Panc1 (cell line): ENCODE data around the gene FRY. TPM values are rescaled to one million over a fixed set of nuclear protein-coding genes. Genes with fewer than 3 reads are reported as not detected.

ENCODE experiments used
- ATAC-seq: fragments of 200-7000 bp; cut with Tn5 transposase; 2 replicates; pipeline ENCODE4 v1.9.1; 2020; ENCODE audit warnings: mild to moderate bottlenecking, moderate library complexity
- BruUV-seq: library from RNA; stranded (reverse); fragments of 400-500 nt; replicated peaks from 2 replicates; lab custom pipeline; 2021; lab: Mats Ljungman, UMichigan
- CTCF ChIA-PET: fragments of 300-600 bp; sonication (Branson Sonifier 250); formaldehyde crosslinking; loops from one replicate; lab custom pipeline; 2022; ENCODE audit warnings: antibody characterized with exemption; lab: Charles Lee
- POLR2A ChIA-PET: fragments of 300-600 bp; sonication (Branson Sonifier 250); formaldehyde crosslinking; loops from one replicate; lab custom pipeline; 2022; ENCODE audit warnings: antibody characterized with exemption; lab: Charles Lee
- DNase-seq: peaks from one replicate; pipeline ENCODE4 v3.0.0-alpha.2; 2010; ENCODE audit warnings: low read depth, low spot score
- H3K27ac ChIP-seq: 2 replicates; pipeline ENCODE4 v1.5.1; 2011; ENCODE audit warnings: mild to moderate bottlenecking, low read length, inconsistent platforms
- H3K27me3 ChIP-seq: fragments of 200-500 bp; sonication (Bioruptor generic); 2 replicates; pipeline ENCODE4 v1.6.0; 2014; ENCODE audit warnings: low read length, inconsistent platforms; ENCODE audit not compliant: control insufficient read depth, insufficient read depth
- H3K36me3 ChIP-seq: fragments of 200-500 bp; sonication (Bioruptor generic); 2 replicates; pipeline ENCODE4 v1.5.1; 2014; ENCODE audit warnings: inconsistent platforms, mild to moderate bottlenecking, low read length, moderate library complexity; ENCODE audit not compliant: control insufficient read depth, insufficient read depth
- H3K4me1 ChIP-seq: 2 replicates; pipeline ENCODE4 v1.5.1; 2011; ENCODE audit warnings: inconsistent platforms, mild to moderate bottlenecking, low read length, moderate library complexity; ENCODE audit not compliant: control insufficient read depth, insufficient read depth
- H3K4me3 ChIP-seq, 2 experiments: 2 replicates each; pipeline ENCODE4 v1.5.1; 2011 to 2012; ENCODE audit warnings: low read depth in 2 of 2, low read length in 2 of 2, mild to moderate bottlenecking in 2 of 2, inconsistent platforms in 1 of 2, moderate library complexity in 1 of 2
- H3K9me3 ChIP-seq: fragments of 200-500 bp; sonication (Bioruptor generic); 2 replicates; pipeline ENCODE4 v1.5.1; 2014; ENCODE audit warnings: low read depth, mild to moderate bottlenecking, inconsistent platforms, low read length, moderate library complexity; ENCODE audit not compliant: control insufficient read depth, insufficient read depth
- POLR2AphosphoS5 ChIP-seq: IDR thresholded peaks from 2 replicates; pipeline ENCODE4 v1.6.1; 2012; ENCODE audit warnings: mild to moderate bottlenecking, low read depth, low read length, moderate library complexity
- SIN3A ChIP-seq: IDR thresholded peaks from 2 replicates; pipeline ENCODE4 v1.6.1; 2012; ENCODE audit warnings: low read depth, mild to moderate bottlenecking, low read length, moderate library complexity, borderline replicate concordance; ENCODE audit not compliant: insufficient read depth
- TCF7L2 ChIP-seq: IDR thresholded peaks from 2 replicates; pipeline ENCODE4 v1.6.1; 2011; ENCODE audit warnings: mild to moderate bottlenecking, low read depth, low read length, inconsistent platforms
- in situ Hi-C: cut with HindIII; loops from 2 replicates; pipeline ENCODE4 v1.10.0; 2016; ENCODE audit warnings: low sequenced_read_pairs, low pct_unique_long_range_greater_than_20kb
- intact Hi-C: fragments of 100-400 bp; cut with micrococcal nuclease; formaldehyde crosslinking; loops from one replicate; pipeline ENCODE4 v1.10.0; 2022; ENCODE audit not compliant: unreplicated experiment
- total RNA-seq: library from RNA; stranded (reverse); gene quantifications from one replicate; pipeline ENCODE4 v1.2.1, GENCODE V29; 2021; ENCODE audit not compliant: unreplicated experiment
- TF ChIP-seq, protein P1 (sequence below), 2 experiments: IDR thresholded peaks; 2 replicates each; pipeline ENCODE4 v1.6.1; 2011 to 2012; ENCODE audit warnings: low read depth in 2 of 2, control low read depth in 1 of 2, low read length in 1 of 2, mild to moderate bottlenecking in 1 of 2, moderate library complexity in 1 of 2; ENCODE audit not compliant: insufficient read depth in 1 of 2
- TF ChIP-seq, protein P2 (sequence below): fragments of 450-650 bp; IDR thresholded peaks from 2 replicates; pipeline ENCODE4 v1.5.1; 2017; ENCODE audit warnings: mild to moderate bottlenecking

FRY gene
- total RNA-seq, 1 experiment from 2014 or later = 0.18 TPM

- ChIA-PET CTCF (no interaction called here), POLR2A (no interaction called here)
- Histone ChIP-seq H3K27ac (no peak overlapping the region), H3K9me3 (no peaks in the 10 kb centered on the region), H3K4me3 (no peak overlapping the region), H3K27me3 (no peaks in the 10 kb centered on the region), H3K36me3 (no peaks in the 10 kb centered on the region), H3K4me1 (no peaks in the 10 kb centered on the region)
- no peak for DNase-seq
- TF ChIP-seq, protein P1, sequence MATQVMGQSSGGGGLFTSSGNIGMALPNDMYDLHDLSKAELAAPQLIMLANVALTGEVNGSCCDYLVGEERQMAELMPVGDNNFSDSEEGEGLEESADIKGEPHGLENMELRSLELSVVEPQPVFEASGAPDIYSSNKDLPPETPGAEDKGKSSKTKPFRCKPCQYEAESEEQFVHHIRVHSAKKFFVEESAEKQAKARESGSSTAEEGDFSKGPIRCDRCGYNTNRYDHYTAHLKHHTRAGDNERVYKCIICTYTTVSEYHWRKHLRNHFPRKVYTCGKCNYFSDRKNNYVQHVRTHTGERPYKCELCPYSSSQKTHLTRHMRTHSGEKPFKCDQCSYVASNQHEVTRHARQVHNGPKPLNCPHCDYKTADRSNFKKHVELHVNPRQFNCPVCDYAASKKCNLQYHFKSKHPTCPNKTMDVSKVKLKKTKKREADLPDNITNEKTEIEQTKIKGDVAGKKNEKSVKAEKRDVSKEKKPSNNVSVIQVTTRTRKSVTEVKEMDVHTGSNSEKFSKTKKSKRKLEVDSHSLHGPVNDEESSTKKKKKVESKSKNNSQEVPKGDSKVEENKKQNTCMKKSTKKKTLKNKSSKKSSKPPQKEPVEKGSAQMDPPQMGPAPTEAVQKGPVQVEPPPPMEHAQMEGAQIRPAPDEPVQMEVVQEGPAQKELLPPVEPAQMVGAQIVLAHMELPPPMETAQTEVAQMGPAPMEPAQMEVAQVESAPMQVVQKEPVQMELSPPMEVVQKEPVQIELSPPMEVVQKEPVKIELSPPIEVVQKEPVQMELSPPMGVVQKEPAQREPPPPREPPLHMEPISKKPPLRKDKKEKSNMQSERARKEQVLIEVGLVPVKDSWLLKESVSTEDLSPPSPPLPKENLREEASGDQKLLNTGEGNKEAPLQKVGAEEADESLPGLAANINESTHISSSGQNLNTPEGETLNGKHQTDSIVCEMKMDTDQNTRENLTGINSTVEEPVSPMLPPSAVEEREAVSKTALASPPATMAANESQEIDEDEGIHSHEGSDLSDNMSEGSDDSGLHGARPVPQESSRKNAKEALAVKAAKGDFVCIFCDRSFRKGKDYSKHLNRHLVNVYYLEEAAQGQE (IDR thresholded peaks at IDR 0.05; ENCODE audit: insufficient read depth in 1 of 2, low read depth in 2 of 2, low read length in 1 of 2) = no peak
- no peak for TF ChIP-seq TCF7L2
- TF ChIP-seq SIN3A = no peak
- TF ChIP-seq POLR2AphosphoS5 = no peak
- TF ChIP-seq, protein P2, sequence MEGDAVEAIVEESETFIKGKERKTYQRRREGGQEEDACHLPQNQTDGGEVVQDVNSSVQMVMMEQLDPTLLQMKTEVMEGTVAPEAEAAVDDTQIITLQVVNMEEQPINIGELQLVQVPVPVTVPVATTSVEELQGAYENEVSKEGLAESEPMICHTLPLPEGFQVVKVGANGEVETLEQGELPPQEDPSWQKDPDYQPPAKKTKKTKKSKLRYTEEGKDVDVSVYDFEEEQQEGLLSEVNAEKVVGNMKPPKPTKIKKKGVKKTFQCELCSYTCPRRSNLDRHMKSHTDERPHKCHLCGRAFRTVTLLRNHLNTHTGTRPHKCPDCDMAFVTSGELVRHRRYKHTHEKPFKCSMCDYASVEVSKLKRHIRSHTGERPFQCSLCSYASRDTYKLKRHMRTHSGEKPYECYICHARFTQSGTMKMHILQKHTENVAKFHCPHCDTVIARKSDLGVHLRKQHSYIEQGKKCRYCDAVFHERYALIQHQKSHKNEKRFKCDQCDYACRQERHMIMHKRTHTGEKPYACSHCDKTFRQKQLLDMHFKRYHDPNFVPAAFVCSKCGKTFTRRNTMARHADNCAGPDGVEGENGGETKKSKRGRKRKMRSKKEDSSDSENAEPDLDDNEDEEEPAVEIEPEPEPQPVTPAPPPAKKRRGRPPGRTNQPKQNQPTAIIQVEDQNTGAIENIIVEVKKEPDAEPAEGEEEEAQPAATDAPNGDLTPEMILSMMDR = no peak
- no TSS peak for BruUV-seq
- intact Hi-C loops (no loop called here), in situ Hi-C loops (no loop called here)
- ATAC-seq = no peak
These were observed 36.7 kb downstream of the FRY start for GRCh38 chr13:32068255-32068654.

DNA sequence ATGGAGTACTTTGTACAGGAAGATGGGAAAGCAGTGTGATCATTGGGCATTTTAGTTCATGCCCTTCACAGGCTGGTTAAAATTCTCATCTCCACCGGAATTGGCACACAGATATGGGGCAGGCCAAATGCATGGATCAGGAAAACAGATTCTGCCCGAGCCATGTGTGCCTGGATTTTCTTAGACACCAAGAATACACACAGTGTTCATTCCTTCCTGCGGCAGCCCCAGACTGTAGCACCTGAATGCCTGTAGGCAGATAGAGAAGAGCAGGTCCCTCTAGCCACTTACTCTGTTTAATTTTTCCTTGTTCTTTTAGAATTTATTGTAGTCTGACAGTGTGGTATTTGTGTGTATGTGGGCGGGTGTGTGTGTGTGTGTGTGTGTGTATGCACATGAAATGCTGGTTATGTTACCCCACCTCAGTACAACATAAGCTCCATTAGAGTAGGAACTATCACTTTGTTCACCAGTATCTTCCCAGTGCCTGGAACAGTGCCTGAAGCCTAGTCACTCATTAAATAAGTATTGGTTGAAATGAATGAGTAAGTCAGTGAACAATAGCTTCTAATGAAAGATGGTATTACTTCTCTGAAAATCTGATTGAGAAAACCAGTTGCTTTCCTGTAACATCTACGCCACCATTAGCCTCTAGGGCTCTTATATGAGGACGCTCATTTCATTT is 41.7 kb downstream of the FRY start:
- DNase-seq = no peak
- no peak overlapping the region for H3K27ac ChIP-seq
- TF ChIP-seq, protein P1 (IDR thresholded peaks at IDR 0.05; ENCODE audit: insufficient read depth in 1 of 2, low read depth in 2 of 2, low read length in 1 of 2) = no peak
- TF ChIP-seq, protein P2 = no peak
- TF ChIP-seq SIN3A (no peak), TCF7L2 (no peak), POLR2AphosphoS5 (no peak)
- no peaks in the 10 kb centered on the region for H3K36me3 ChIP-seq
- H3K4me1 ChIP-seq = no peaks in the 10 kb centered on the region
- no peaks in the 10 kb centered on the region for H3K27me3 ChIP-seq
- BruUV-seq = no TSS peak
- H3K9me3 ChIP-seq = no peaks in the 10 kb centered on the region
- H3K4me3 ChIP-seq = no peak overlapping the region
- ATAC-seq = no peak
- intact Hi-C loops (no loop called here), in situ Hi-C loops (no loop called here)
- POLR2A ChIA-PET = no interaction called here
- CTCF ChIA-PET = no interaction called here
